GM12891 (cell line): ENCODE measurements around the gene ERFL.

Experiments
- PAX5 ChIP-seq: IDR thresholded peaks from 2 replicates; pipeline ENCODE4 v1.6.1; 2011; ENCODE audit warnings: low read length, moderate library complexity, mild to moderate bottlenecking; ENCODE audit not compliant: insufficient read depth, severe bottlenecking
- POLR2A ChIP-seq: IDR thresholded peaks from 2 replicates; pipeline ENCODE4 v1.6.1; 2011; ENCODE audit warnings: low read depth, low read length, control low read depth
- POLR2AphosphoS5 ChIP-seq: IDR thresholded peaks from 2 replicates; pipeline ENCODE4 v1.6.1; 2011; ENCODE audit warnings: low read depth, low read length, control low read depth

DNA sequence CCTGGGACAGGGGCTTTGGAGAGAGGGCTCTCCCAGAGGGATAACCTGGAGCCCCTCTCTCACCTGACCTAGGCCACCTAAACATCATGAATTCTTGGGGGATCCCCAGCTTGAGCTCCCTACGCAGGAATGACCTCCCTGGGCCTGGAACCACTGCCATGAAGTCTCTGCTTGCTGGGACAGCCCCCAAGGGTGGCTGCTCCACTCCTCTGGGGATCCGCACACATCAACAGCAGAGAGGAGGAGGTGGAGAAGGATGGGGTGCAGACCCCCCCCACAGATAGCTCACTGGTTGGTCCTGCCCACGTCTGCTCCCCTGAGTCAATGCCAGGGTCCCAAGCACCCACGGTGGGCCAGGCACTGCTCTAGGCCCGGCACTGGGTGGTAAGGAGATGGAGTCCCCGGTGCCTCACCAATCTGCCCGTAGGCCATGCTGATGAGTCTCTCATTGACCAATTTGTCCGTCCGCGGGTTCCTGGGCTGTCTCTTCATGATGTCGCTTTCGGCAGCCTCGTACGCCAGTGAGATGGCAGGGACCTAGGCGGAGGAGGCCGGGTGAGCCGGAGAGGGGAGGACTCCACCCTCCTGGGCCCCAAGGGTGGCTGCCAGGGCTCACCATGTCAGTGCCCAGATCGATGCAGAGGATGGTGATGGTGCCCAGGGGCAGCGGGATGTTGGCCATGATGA, 41.7 kb upstream of the ERFL start:
- TF ChIP-seq POLR2A, result no peak
- TF ChIP-seq POLR2AphosphoS5, result no peak
- no peak for TF ChIP-seq PAX5
